GM12872 (cell line): Measurements from ENCODE around the gene PYCR2.

ENCODE experiments used
- TF ChIP-seq, protein P1 (sequence below): IDR thresholded peaks from 3 replicates; pipeline ENCODE4 v1.5.1; 2011; ENCODE audit warnings: low read depth, mild to moderate bottlenecking, low read length, moderate library complexity; ENCODE audit not compliant: insufficient read depth

The PYCR2 gene

DNA sequence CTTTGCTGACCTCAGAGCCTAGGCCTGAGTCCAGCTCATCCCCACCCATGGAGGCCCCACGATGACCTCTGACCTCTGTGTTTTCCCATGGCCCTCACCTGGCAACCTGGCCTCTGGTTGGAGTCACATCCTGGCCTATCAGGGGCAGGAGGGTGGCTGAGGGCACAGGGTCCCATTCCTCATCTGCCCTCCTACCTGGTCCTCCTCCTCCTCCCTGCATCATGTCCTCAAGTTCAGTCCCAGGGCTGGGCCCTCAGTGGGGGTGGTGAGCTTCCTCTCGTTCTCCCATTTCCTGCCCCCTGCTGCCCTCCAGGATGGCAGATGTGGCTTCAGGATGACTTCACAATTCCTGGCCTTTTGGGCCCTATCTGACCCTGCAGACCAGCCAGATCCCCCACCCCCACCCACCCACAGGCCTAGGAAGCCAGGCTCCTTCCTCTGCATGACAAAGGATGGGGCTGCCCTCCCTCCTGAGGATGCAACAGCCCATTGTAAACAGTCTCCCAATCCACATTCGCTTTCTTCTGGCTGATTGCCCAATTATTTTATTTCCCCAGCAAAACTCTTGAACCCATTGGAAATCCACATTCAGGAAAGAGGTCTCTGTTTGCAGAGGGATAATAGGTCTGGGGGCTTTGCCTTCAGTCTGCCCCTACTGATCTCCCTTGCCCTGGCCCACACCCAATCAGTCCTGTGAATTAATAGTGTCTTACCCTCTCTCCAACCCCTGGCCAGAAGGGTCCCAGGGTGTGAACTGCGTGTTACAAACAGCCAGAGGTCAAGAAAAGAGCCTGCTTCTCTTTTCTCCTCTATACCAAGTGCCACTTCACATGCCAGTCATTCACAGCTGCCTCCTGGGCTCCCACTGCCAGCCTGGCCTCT lies 24.8 kb downstream of the PYCR2 start:
- TF ChIP-seq, protein P1, sequence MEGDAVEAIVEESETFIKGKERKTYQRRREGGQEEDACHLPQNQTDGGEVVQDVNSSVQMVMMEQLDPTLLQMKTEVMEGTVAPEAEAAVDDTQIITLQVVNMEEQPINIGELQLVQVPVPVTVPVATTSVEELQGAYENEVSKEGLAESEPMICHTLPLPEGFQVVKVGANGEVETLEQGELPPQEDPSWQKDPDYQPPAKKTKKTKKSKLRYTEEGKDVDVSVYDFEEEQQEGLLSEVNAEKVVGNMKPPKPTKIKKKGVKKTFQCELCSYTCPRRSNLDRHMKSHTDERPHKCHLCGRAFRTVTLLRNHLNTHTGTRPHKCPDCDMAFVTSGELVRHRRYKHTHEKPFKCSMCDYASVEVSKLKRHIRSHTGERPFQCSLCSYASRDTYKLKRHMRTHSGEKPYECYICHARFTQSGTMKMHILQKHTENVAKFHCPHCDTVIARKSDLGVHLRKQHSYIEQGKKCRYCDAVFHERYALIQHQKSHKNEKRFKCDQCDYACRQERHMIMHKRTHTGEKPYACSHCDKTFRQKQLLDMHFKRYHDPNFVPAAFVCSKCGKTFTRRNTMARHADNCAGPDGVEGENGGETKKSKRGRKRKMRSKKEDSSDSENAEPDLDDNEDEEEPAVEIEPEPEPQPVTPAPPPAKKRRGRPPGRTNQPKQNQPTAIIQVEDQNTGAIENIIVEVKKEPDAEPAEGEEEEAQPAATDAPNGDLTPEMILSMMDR, result no peak

DNA sequence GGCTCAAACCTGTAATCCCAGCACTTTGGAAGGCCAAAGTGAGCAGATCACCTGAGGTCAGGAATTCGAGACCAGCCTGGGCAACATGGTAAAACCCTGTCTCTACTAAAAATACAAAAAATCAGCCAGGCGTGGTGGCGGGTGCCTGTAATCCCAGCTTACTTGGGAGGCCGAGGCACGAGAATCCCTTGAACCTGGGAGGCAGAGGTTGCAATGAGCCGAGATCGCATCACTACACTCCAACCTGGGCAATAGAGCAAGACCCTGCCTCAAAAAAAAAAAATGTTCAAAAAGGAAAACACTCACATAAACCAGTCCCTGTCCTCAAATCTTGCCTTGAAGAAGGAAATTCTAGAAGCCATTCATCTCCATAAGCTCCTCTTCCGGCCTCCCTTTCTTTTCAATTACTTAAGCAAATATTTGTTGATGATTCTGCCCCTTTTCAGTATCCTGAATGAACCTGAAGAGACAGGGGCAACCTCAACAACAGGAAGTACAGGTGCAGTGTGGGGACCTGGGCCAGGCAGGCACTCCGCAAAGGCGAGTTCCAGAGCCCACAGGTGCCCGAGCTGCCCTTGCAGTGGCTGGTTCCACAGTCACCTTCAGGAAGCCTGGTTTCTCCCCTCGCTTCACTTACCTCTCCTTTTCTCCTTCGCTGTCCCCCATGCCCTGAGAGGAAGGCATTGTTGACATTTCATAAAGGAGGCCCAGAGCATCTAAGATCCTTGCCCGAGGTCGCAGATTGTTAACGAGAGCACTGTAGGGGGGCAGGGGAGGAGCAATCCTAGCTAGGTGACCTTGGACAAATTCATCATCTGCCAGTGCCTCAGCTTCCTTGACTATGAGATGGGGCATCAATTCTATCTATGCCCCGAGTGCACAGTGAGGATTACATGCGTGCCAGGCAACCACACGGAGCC lies 26.2 kb downstream of the PYCR2 start:
- TF ChIP-seq, protein P1, result no peak

DNA sequence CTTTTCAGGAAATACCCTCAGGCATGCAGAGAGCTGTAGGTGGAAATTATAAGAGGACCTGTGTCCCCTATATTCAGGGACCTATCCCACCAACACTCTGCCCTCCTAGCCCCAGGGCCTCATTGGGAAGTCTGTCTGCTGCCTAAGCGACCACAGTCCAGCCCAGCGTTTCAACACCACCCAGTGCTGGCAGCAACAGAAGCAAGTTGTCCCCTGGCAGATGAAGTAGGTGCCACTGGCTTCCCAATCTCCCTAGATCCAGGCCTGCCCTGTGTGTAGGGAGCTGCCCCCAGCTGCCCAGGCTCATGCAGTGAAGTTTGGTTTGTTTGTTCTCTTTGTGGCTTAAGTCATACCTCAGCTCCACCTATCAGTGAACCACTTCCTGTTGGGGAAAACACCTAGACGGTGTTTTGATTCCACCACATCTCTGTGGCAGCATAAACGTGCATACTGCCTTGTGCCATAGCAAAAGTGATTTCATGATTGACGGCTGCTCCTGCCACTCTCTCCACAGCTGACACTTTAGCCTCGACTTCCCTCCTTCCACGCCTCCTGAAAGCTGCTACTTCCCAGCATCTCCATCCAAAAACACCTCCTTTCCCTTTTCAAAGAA lies 27.0 kb downstream of the PYCR2 start:
- TF ChIP-seq, protein P1, result no peak

DNA sequence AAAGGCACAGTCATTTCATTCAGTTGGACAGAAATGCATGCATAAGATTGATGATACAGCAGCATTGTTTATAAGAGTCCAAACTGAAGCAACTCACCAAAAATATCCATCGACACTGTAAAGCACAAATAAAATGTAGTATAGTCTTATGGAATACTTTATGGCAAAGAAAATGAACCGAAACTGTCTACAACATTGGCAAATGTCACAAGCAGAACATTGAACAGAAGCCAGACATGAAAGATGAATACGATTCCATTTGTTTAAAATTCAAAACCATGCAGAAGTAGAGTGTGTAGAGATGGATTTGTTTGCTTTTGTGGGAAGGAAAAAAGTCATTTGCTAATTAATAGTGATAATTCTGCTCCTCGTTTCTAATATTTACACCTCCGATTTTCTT lies 27.6 kb downstream of the PYCR2 start:
- TF ChIP-seq, protein P1, result no peak

DNA sequence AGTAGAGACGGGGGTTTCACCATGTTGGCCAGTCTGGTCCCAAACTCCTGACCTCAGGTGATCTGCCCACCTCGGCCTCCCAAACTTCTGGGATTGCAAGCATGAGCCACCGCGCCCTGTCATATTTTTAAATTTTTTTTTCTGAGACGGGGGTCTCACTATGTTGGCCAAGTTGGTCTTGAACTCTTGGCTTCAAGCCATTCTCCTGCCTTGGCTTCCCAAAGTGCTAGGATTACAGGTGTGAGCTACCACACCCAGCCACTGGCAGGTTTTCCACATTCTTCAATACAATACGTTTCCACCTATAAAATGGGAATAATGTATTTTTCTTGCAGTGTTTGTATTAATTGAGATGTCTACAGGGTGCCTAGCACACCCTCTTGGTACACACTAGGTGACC lies 31.7 kb downstream of the PYCR2 start:
- TF ChIP-seq, protein P1, result no peak

DNA sequence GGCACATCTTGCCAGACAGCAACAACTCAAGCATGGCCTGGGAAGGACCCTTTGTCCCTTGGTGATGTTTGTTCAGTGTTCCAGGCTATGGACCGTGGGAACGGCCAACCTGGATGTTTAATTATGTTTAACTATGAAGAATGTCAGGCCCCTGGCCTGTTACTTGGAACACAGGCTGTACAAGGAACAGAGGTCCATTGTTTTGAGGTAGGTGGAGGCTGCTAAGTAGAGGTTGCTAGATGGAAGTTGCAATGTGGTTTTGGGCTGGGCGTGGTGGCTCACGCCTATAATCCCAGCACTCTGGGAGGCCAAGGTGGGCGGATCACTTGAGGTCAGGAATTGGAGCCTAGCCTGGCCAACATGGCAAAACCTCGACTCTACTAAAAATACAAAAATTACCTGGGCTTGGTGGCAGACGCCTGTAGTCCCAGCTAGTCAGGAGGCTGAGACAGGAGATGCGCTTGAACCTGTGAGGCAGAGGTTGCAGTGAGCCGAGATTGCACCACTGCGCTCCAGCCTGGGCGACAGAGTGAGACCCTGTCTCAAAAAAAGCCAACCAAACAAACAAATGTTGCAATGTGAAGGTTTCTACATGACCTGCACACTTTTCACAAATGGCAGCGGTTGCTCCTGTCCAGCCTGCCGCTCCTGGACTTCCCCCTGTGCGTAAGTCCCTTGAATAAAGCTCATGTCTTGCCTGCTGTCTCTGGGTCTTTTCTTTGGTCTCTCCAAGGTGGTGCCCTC lies 32.6 kb downstream of the PYCR2 start:
- TF ChIP-seq, protein P1, result no peak
